Measurements from ENCODE around the gene MTTP. TPM values are rescaled to one million over a fixed set of nuclear protein-coding genes. Genes with fewer than 3 reads are reported as not detected.

Gene MTTP
- total RNA-seq, 3 donors from 2014 or later (not counting 1 experiment from before 2014, with no cell fraction given): not detected

GRCh38 chr4:99614491-99614890, 39.9 kb downstream of the MTTP start:
- Histone ChIP-seq H3K27ac (ENCODE audit: low read length) (no peak overlapping the region), H3K4me1 (ENCODE audit: control insufficient read depth, insufficient read depth, low read length) (no peaks in the 10 kb centered on the region), H3K9me3 (ENCODE audit: control insufficient read depth, insufficient read depth, low read length) (no peaks in the 10 kb centered on the region), H3K36me3 (ENCODE audit: control insufficient read depth, insufficient read depth, low read length) (no peaks in the 10 kb centered on the region), H3K4me3 (ENCODE audit: low read length) (no peak overlapping the region), H3K27me3 (ENCODE audit: control insufficient read depth, insufficient read depth, low read length) (no peaks in the 10 kb centered on the region)
- Mint-ChIP-seq H3K36me3 (no peaks in the 10 kb centered on the region), H3K4me1 (no peaks in the 10 kb centered on the region), H3K27ac (no peak overlapping the region), H3K27me3 (ENCODE audit: low read depth in 2 of 2) (peaks cover 3 to 23% of the 10 kb centered on the region in 2 donors), H3K4me3 (no peak overlapping the region), H3K9me3 (no peaks in the 10 kb centered on the region)
- ATAC-seq: no peak
- no peak for DNase-seq
- WGBS (ENCODE audit: insufficient coverage): 57% methylated on average over 1 of the region's 1 CpG
- intact Hi-C loops (cut with micrococcal nuclease): no loop called here
- TF ChIP-seq CTCF (IDR thresholded peaks at IDR 0.05): no peak

- H3K4me3 ChIP-seq (ENCODE audit: low read length): no peak overlapping the region
- no peaks in the 10 kb centered on the region for H3K36me3 Mint-ChIP-seq
- H3K9me3 ChIP-seq (ENCODE audit: control insufficient read depth, insufficient read depth, low read length): no peaks in the 10 kb centered on the region
- no peak overlapping the region for H3K27ac ChIP-seq (ENCODE audit: low read length)
- peaks cover 0 to 19% of the 10 kb centered on the region in 2 donors for H3K27me3 Mint-ChIP-seq (ENCODE audit: low read depth in 2 of 2)
- ATAC-seq (no peak), DNase-seq (peak in 1 of 2 donors; percentile 2)
- TF ChIP-seq CTCF (IDR thresholded peaks at IDR 0.05): no peak
- H3K36me3 ChIP-seq (ENCODE audit: control insufficient read depth, insufficient read depth, low read length): no peaks in the 10 kb centered on the region
- intact Hi-C loops (cut with micrococcal nuclease): no loop called here
- H3K4me1 ChIP-seq (ENCODE audit: control insufficient read depth, insufficient read depth, low read length): no peaks in the 10 kb centered on the region
- H3K27me3 ChIP-seq (ENCODE audit: control insufficient read depth, insufficient read depth, low read length): no peaks in the 10 kb centered on the region
- H3K27ac Mint-ChIP-seq: no peak overlapping the region
- WGBS (ENCODE audit: insufficient coverage): 100% methylated on average over 1 of the region's 1 CpG
- no peaks in the 10 kb centered on the region for H3K4me1 Mint-ChIP-seq
- H3K4me3 Mint-ChIP-seq: no peak overlapping the region
- no peaks in the 10 kb centered on the region for H3K9me3 Mint-ChIP-seq
Measured at GRCh38 chr4:99615170-99615820, 40.7 kb downstream of the MTTP start.

GRCh38 chr4:99617374-99617773, 42.8 kb downstream of the MTTP start:
- intact Hi-C loops (cut with micrococcal nuclease): no loop called here
- WGBS (ENCODE audit: insufficient coverage): no CpG with 5 or more reads among the region's 1 CpG
- Mint-ChIP-seq H3K36me3 (no peaks in the 10 kb centered on the region), H3K9me3 (no peaks in the 10 kb centered on the region), H3K27ac (no peak overlapping the region), H3K4me1 (no peaks in the 10 kb centered on the region), H3K27me3 (ENCODE audit: low read depth in 2 of 2) (peaks cover 0 to 20% of the 10 kb centered on the region in 2 donors), H3K4me3 (no peak overlapping the region)
- no peak for TF ChIP-seq CTCF (IDR thresholded peaks at IDR 0.05)
- Histone ChIP-seq H3K9me3 (ENCODE audit: control insufficient read depth, insufficient read depth, low read length) (no peaks in the 10 kb centered on the region), H3K4me3 (ENCODE audit: low read length) (no peak overlapping the region), H3K27ac (ENCODE audit: low read length) (no peak overlapping the region), H3K4me1 (ENCODE audit: control insufficient read depth, insufficient read depth, low read length) (no peaks in the 10 kb centered on the region), H3K27me3 (ENCODE audit: control insufficient read depth, insufficient read depth, low read length) (no peaks in the 10 kb centered on the region), H3K36me3 (ENCODE audit: control insufficient read depth, insufficient read depth, low read length) (no peaks in the 10 kb centered on the region)
- DNase-seq: no peak
- ATAC-seq: no peak

- no peak for ATAC-seq
- no peaks in the 10 kb centered on the region for H3K36me3 ChIP-seq (ENCODE audit: control insufficient read depth, insufficient read depth, low read length)
- no peak for TF ChIP-seq CTCF (IDR thresholded peaks at IDR 0.05)
- H3K9me3 Mint-ChIP-seq: no peaks in the 10 kb centered on the region
- no peak overlapping the region for H3K27ac Mint-ChIP-seq
- H3K27me3 ChIP-seq (ENCODE audit: control insufficient read depth, insufficient read depth, low read length): no peaks in the 10 kb centered on the region
- no peaks in the 10 kb centered on the region for H3K4me1 Mint-ChIP-seq
- H3K4me3 Mint-ChIP-seq: no peak overlapping the region
- peaks cover 3 to 12% of the 10 kb centered on the region in 2 donors for H3K27me3 Mint-ChIP-seq (ENCODE audit: low read depth in 2 of 2)
- no peaks in the 10 kb centered on the region for H3K36me3 Mint-ChIP-seq
- no peak overlapping the region for H3K27ac ChIP-seq (ENCODE audit: low read length)
- no peaks in the 10 kb centered on the region for H3K9me3 ChIP-seq (ENCODE audit: control insufficient read depth, insufficient read depth, low read length)
- DNase-seq: no peak
- H3K4me1 ChIP-seq (ENCODE audit: control insufficient read depth, insufficient read depth, low read length): no peaks in the 10 kb centered on the region
- intact Hi-C loops (cut with micrococcal nuclease): no loop called here
- WGBS (ENCODE audit: insufficient coverage): 89% methylated on average over 1 of the region's 1 CpG
- no peak overlapping the region for H3K4me3 ChIP-seq (ENCODE audit: low read length)
Measured at GRCh38 chr4:99622341-99622740, 47.7 kb downstream of the MTTP start.

Data from natural killer cell (primary cell).